SK-N-SH (cell line): Measurements from ENCODE around the gene MICB. TPM values are rescaled to one million over a fixed set of nuclear protein-coding genes. Genes with fewer than 3 reads are reported as not detected.

Source experiments
- CTCF ChIA-PET: fragments of 300-600, 350-600 bp; formaldehyde crosslinking; extraction: SDS; loops from one replicate; lab custom pipeline; 2021; lab: Yijun Ruan, JAX
- POLR2A ChIA-PET: fragments of 350-600 bp; sonication (Branson Sonifier 250); formaldehyde crosslinking; extraction: SDS; loops from one replicate; lab custom pipeline; 2020; ENCODE audit warnings: antibody characterized with exemption, inconsistent platforms; lab: Yijun Ruan, JAX
- DNase-seq: peaks from one replicate; pipeline ENCODE4 v3.0.0; 2012
- H2AFZ ChIP-seq: fragments of 200-600 bp; sonication (generic); 2 replicates; pipeline ENCODE4 v1.8.1; 2016; ENCODE audit warnings: antibody characterized with exemption, mild to moderate bottlenecking, low read depth
- H3F3A ChIP-seq: fragments of 200-600 bp; sonication (generic); replicated peaks from 2 replicates; pipeline ENCODE3; 2016; ENCODE audit warnings: antibody characterized with exemption, mild to moderate bottlenecking; ENCODE audit not compliant: insufficient read depth
- H3K27ac ChIP-seq, 2 experiments: fragments of 200-500 bp in 1 of 2; fragments of 200-600 bp in 1 of 2; sonication (Bioruptor generic) in 1 of 2; sonication (generic), shearing (Covaris generic) in 1 of 2; 2 replicates each; pipeline versions ENCODE4 v1.5.1 to v1.6.1; 2014 to 2016; ENCODE audit warnings: low read depth in 2 of 2, inconsistent platforms in 1 of 2, low read length in 1 of 2, mild to moderate bottlenecking in 1 of 2, mixed read lengths in 1 of 2
- H3K27me3 ChIP-seq: fragments of 200-600 bp; sonication (generic), shearing (Covaris generic); 2 replicates; pipeline ENCODE4 v1.6.1; 2016; ENCODE audit warnings: mixed run types; ENCODE audit not compliant: insufficient read depth
- H3K36me3 ChIP-seq, 2 experiments: fragments of 200-500 bp in 1 of 2; fragments of 200-600 bp in 1 of 2; sonication (Bioruptor generic) in 1 of 2; sonication (generic) in 1 of 2; replicated peaks in 1 of 2; 2 replicates each; pipeline versions ENCODE3 to v1.5.1; 2014 to 2016; ENCODE audit warnings: low read length in 1 of 2, mild to moderate bottlenecking in 1 of 2; ENCODE audit not compliant: insufficient read depth in 2 of 2, control insufficient read depth in 1 of 2
- H3K4me1 ChIP-seq, 2 experiments: fragments of 200-500 bp in 1 of 2; fragments of 200-600 bp in 1 of 2; sonication (Bioruptor generic) in 1 of 2; sonication (generic), shearing (Covaris generic) in 1 of 2; 2 replicates each; pipeline versions ENCODE4 v1.5.1 to v1.6.1; 2014 to 2016; ENCODE audit warnings: low read depth in 1 of 2, low read length in 1 of 2, mixed run types in 1 of 2; ENCODE audit not compliant: insufficient read depth in 2 of 2, control insufficient read depth in 1 of 2
- H3K4me2 ChIP-seq: fragments of 200-600 bp; sonication (generic), shearing (Covaris generic); 2 replicates; pipeline ENCODE4 v1.6.1; 2017; ENCODE audit warnings: mixed run types
- H3K4me3 ChIP-seq, 2 experiments: fragments of 200-500 bp in 1 of 2; fragments of 200-600 bp in 1 of 2; sonication (Bioruptor generic) in 1 of 2; sonication (generic), shearing (Covaris generic) in 1 of 2; 2 replicates each; pipeline versions ENCODE4 v1.5.1 to v1.8.1; 2014 to 2016; ENCODE audit warnings: low read depth in 2 of 2, inconsistent platforms in 1 of 2, low read length in 1 of 2, mild to moderate bottlenecking in 1 of 2, mixed read lengths in 1 of 2, moderate library complexity in 1 of 2
- H3K79me2 ChIP-seq: fragments of 200-600 bp; sonication (generic); 2 replicates; pipeline ENCODE4 v1.8.1; 2017; ENCODE audit warnings: mild to moderate bottlenecking; ENCODE audit not compliant: insufficient read depth
- H3K9ac ChIP-seq: fragments of 200-600 bp; sonication (generic); 2 replicates; pipeline ENCODE4 v1.6.1; 2017; ENCODE audit warnings: mixed run types
- H3K9me2 ChIP-seq: fragments of 200-600 bp; sonication (generic); 2 replicates; pipeline ENCODE4 v1.6.1; 2017; ENCODE audit warnings: mixed run types
- H3K9me3 ChIP-seq: fragments of 200-600 bp; sonication (generic); 2 replicates; pipeline ENCODE4 v1.6.1; 2017; ENCODE audit warnings: mixed run types, mild to moderate bottlenecking, moderate library complexity
- H4K20me1 ChIP-seq: fragments of 200-600 bp; sonication (generic); 2 replicates; pipeline ENCODE4 v1.6.1; 2017; ENCODE audit warnings: mild to moderate bottlenecking, mixed run types; ENCODE audit not compliant: insufficient read depth
- EP300 ChIP-seq, 2 experiments: IDR thresholded peaks; 2 replicates each; pipeline versions ENCODE4 v1.4.0 to v1.6.1; 2012; ENCODE audit warnings: borderline replicate concordance in 1 of 2, low read depth in 1 of 2, low read length in 1 of 2
- FOXM1 ChIP-seq: IDR thresholded peaks from 2 replicates; pipeline ENCODE4 v1.4.0; 2012; ENCODE audit warnings: low read depth, mild to moderate bottlenecking
- GABPA ChIP-seq: IDR thresholded peaks from 2 replicates; pipeline ENCODE4 v1.4.0; 2012; ENCODE audit warnings: low read depth, mild to moderate bottlenecking
- JUND ChIP-seq: IDR thresholded peaks from 2 replicates; pipeline ENCODE4 v1.4.0; 2012
- MXI1 ChIP-seq: IDR thresholded peaks from 2 replicates; pipeline ENCODE4 v1.6.1; 2012; ENCODE audit warnings: mild to moderate bottlenecking, low read depth, low read length, improper control_type of control experiment
- NFIC ChIP-seq: IDR thresholded peaks from 2 replicates; pipeline ENCODE4 v1.4.0; 2012; ENCODE audit warnings: borderline replicate concordance
- NRF1 ChIP-seq: IDR thresholded peaks from 2 replicates; pipeline ENCODE4 v1.6.1; 2012; ENCODE audit warnings: low read depth, mild to moderate bottlenecking, low read length
- RCOR1 ChIP-seq: fragments of 150-350 bp; IDR thresholded peaks from 2 replicates; pipeline ENCODE4 v1.6.1; 2017; ENCODE audit warnings: antibody characterized with exemption, low read length
- RXRA ChIP-seq: IDR thresholded peaks from 2 replicates; pipeline ENCODE4 v1.4.0; 2012; ENCODE audit warnings: low read depth, mild to moderate bottlenecking, borderline replicate concordance
- SIN3A ChIP-seq: IDR thresholded peaks from 2 replicates; pipeline ENCODE4 v1.6.1; 2012; ENCODE audit warnings: low read depth, mild to moderate bottlenecking, low read length, moderate library complexity, borderline replicate concordance
- SMC3 ChIP-seq: IDR thresholded peaks from 2 replicates; pipeline ENCODE4 v1.6.1; 2012; ENCODE audit warnings: low read depth, low read length, improper control_type of control experiment
- TEAD4 ChIP-seq: IDR thresholded peaks from 2 replicates; pipeline ENCODE4 v1.4.0; 2012; ENCODE audit warnings: mild to moderate bottlenecking, borderline replicate concordance; ENCODE audit not compliant: insufficient read depth
- WGBS: methylation state at CpG from one replicate; pipeline ENCODE4 v1.1.6; 2017; ENCODE audit warnings: low lambda C conversion rate; 5-methylcytosine and 5-hydroxymethylcytosine counted together
- polyA plus RNA-seq, 3 experiments: library from polyadenylated mRNA; depleted of rRNA; stranded (reverse); fragments of >200 nt; gene quantifications; 2 replicates each; pipeline ENCODE4 v1.2.3, GENCODE V29; 2012
- TF ChIP-seq, protein P1 (sequence below): IDR thresholded peaks from 2 replicates; pipeline ENCODE4 v1.4.0; 2012; ENCODE audit warnings: low read depth
- TF ChIP-seq, protein P2 (sequence below): fragments of 150-350 bp; IDR thresholded peaks from 2 replicates; pipeline ENCODE4 v1.6.1; 2017; ENCODE audit warnings: antibody characterized with exemption, low read length, low read depth, borderline replicate concordance
- TF ChIP-seq, protein P3 (sequence below): IDR thresholded peaks from 2 replicates; pipeline ENCODE4; 2012
- TF ChIP-seq, protein P4 (sequence below): fragments of 200-600 bp; sonication (generic); IDR thresholded peaks from 2 replicates; pipeline ENCODE4 v1.6.1; 2017; ENCODE audit warnings: antibody characterized with exemption, mild to moderate bottlenecking, moderate library complexity
- TF ChIP-seq, protein P5 (sequence below): fragments of 150-350 bp; IDR thresholded peaks from 2 replicates; pipeline ENCODE4 v1.6.1; 2016; ENCODE audit warnings: mild to moderate bottlenecking, low read depth, low read length

Gene MICB
- polyA plus RNA-seq, 1 of the 3 experiments (the other 2 are of a cell fraction), result 9.7 TPM

DNA sequence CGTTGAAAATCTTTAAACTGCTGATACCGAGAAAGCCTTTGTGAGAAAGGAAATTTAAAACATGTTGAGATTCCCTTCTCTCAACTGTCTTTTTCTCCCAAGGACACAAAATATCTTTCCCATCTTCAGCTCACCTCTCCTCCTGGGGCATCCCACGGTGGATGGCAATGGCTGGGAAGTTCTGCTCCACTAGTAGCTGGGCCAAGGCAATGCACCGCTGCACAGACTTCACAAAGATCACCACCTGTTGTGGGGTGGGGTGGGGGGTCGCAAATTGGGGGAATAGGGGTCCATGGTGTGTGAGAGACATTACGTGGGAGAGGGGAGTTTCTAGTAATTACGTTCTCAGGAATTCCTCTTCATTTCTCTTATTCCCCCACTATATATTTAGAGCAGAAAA lies 33.2 kb downstream of the MICB start:
- Histone ChIP-seq H3K79me2 (peaks cover 20% of the 10 kb centered on the region), H3K9me3 (no peaks in the 10 kb centered on the region), H3K9ac (no peak overlapping the region)
- CTCF ChIA-PET, result interaction anchor here (0.6 to 3.0 kb wide), 5 partner anchors 9 to 67 kb away, joined by 3 to 12 read pairs (median 4); partner anchors contain the start of gene DDX39B
- WGBS, result 87% methylated on average over 7 of the region's 7 CpGs
- no peak for TF ChIP-seq FOXM1
- no peak for TF ChIP-seq NRF1
- no peak for TF ChIP-seq JUND
- TF ChIP-seq EP300 (IDR thresholded peaks at IDR 0.05; ENCODE audit: borderline replicate concordance in 1 of 2, low read depth in 1 of 2, low read length in 1 of 2), result no peak
- TF ChIP-seq MXI1, result no peak
- TF ChIP-seq GABPA, result no peak
- no peak for TF ChIP-seq NFIC
- TF ChIP-seq, protein P1, sequence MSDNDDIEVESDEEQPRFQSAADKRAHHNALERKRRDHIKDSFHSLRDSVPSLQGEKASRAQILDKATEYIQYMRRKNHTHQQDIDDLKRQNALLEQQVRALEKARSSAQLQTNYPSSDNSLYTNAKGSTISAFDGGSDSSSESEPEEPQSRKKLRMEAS, result no peak
- TF ChIP-seq, protein P2, sequence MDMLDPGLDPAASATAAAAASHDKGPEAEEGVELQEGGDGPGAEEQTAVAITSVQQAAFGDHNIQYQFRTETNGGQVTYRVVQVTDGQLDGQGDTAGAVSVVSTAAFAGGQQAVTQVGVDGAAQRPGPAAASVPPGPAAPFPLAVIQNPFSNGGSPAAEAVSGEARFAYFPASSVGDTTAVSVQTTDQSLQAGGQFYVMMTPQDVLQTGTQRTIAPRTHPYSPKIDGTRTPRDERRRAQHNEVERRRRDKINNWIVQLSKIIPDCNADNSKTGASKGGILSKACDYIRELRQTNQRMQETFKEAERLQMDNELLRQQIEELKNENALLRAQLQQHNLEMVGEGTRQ, result no peak
- TF ChIP-seq RCOR1, result no peak
- no peak for TF ChIP-seq RXRA
- TF ChIP-seq SMC3, result no peak
- TF ChIP-seq, protein P3, sequence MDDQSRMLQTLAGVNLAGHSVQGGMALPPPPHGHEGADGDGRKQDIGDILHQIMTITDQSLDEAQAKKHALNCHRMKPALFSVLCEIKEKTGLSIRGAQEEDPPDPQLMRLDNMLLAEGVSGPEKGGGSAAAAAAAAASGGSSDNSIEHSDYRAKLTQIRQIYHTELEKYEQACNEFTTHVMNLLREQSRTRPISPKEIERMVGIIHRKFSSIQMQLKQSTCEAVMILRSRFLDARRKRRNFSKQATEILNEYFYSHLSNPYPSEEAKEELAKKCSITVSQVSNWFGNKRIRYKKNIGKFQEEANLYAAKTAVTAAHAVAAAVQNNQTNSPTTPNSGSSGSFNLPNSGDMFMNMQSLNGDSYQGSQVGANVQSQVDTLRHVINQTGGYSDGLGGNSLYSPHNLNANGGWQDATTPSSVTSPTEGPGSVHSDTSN, result no peak
- no peak for TF ChIP-seq TEAD4
- TF ChIP-seq SIN3A, result no peak
- TF ChIP-seq, protein P4, sequence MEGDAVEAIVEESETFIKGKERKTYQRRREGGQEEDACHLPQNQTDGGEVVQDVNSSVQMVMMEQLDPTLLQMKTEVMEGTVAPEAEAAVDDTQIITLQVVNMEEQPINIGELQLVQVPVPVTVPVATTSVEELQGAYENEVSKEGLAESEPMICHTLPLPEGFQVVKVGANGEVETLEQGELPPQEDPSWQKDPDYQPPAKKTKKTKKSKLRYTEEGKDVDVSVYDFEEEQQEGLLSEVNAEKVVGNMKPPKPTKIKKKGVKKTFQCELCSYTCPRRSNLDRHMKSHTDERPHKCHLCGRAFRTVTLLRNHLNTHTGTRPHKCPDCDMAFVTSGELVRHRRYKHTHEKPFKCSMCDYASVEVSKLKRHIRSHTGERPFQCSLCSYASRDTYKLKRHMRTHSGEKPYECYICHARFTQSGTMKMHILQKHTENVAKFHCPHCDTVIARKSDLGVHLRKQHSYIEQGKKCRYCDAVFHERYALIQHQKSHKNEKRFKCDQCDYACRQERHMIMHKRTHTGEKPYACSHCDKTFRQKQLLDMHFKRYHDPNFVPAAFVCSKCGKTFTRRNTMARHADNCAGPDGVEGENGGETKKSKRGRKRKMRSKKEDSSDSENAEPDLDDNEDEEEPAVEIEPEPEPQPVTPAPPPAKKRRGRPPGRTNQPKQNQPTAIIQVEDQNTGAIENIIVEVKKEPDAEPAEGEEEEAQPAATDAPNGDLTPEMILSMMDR, result no peak
- TF ChIP-seq, protein P5, sequence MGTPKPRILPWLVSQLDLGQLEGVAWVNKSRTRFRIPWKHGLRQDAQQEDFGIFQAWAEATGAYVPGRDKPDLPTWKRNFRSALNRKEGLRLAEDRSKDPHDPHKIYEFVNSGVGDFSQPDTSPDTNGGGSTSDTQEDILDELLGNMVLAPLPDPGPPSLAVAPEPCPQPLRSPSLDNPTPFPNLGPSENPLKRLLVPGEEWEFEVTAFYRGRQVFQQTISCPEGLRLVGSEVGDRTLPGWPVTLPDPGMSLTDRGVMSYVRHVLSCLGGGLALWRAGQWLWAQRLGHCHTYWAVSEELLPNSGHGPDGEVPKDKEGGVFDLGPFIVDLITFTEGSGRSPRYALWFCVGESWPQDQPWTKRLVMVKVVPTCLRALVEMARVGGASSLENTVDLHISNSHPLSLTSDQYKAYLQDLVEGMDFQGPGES, result no peak
- TF ChIP-seq, all 33 proteins: peak for 0
- Histone ChIP-seq H3F3A (peaks cover 28% of the 10 kb centered on the region), H3K4me3 (no peak overlapping the region), H4K20me1 (peaks cover 48% of the 10 kb centered on the region), H2AFZ (no peak overlapping the region), H3K27ac (no peak overlapping the region), H3K4me1 (peaks cover 0 to 6% of the 10 kb centered on the region in 2 experiments; a peak in 2 of 4 replicates), H3K9me2 (no peaks in the 10 kb centered on the region), H3K36me3 (peaks cover 57 to 66% of the 10 kb centered on the region in 2 experiments), H3K27me3 (no peaks in the 10 kb centered on the region), H3K4me2 (no peak overlapping the region)
- POLR2A ChIA-PET, result interaction anchor here (1.4 kb wide), 1 partner anchor 10 kb away, joined by 12 read pairs; the partner anchor contains the start of gene DDX39B
- no peak for DNase-seq
